PC-3 (cell line): ENCODE measurements around the gene RBM20.

Experiments used
- CTCF ChIP-seq: fragments of 300-600 bp; sonication (generic); conservative IDR thresholded peaks from 2 replicates; pipeline ENCODE4 v1.5.1; 2017; ENCODE audit warnings: antibody characterized with exemption, low read depth, mild to moderate bottlenecking, low read length
- EZH2 ChIP-seq: fragments of 300-600 bp; sonication (generic); IDR thresholded peaks from one replicate; pipeline ENCODE4 v1.6.1; 2017; ENCODE audit warnings: antibody characterized with exemption, mild to moderate bottlenecking, low read length; ENCODE audit not compliant: unreplicated experiment

GRCh38 chr10:110682348-110682747 is 38.2 kb downstream of the RBM20 start:
- no peak for TF ChIP-seq CTCF
- TF ChIP-seq EZH2 = no peak
